Endothelial cell of umbilical vein (primary cell): ENCODE measurements around the gene NME7. TPM values are rescaled to one million over a fixed set of nuclear protein-coding genes. Genes with fewer than 3 reads are reported as not detected.

Experiments used
- BruUV-seq: library from RNA; stranded (reverse); fragments of 400-500 nt; replicated peaks from 2 replicates; lab custom pipeline; 2021; lab: Mats Ljungman, UMichigan
- CTCF ChIA-PET: fragments of 300-600, 350-600 bp; sonication (Branson Sonifier 250); formaldehyde crosslinking; loops from one replicate; lab custom pipeline; 2021; ENCODE audit warnings: antibody characterized with exemption, inconsistent platforms; lab: Charles Lee
- POLR2A ChIA-PET: fragments of 300-600, 350-600 bp; sonication (Branson Sonifier 250); formaldehyde crosslinking; loops from one replicate; lab custom pipeline; 2021; ENCODE audit warnings: antibody characterized with exemption, inconsistent platforms; lab: Charles Lee
- DNase-seq: peaks from one replicate; pipeline ENCODE4 v3.0.0-alpha.2; 2011; ENCODE audit warnings: low read depth, low spot score
- FAIRE-seq: peaks from 2 replicates; lab custom pipeline; 2011; peaks lifted over from hg19 to GRCh38; lab: Jason Lieb, UNC
- H2AFZ ChIP-seq: 2 replicates; pipeline ENCODE4 v1.6.0; 2012; ENCODE audit warnings: low read depth, low read length, control low read depth, inconsistent platforms
- H3K27ac ChIP-seq: 2 replicates; pipeline ENCODE4 v1.5.1; 2011; ENCODE audit warnings: low read depth, mild to moderate bottlenecking, control low read depth, low read length, moderate library complexity; ENCODE audit not compliant: insufficient read depth
- H3K27me3 ChIP-seq, 2 experiments: 2 replicates each; pipeline versions ENCODE4 v1.6.0 to v1.6.1; 2011; ENCODE audit warnings: low read length in 2 of 2, mixed read lengths in 1 of 2; ENCODE audit not compliant: control insufficient read depth in 2 of 2, insufficient read depth in 2 of 2
- H3K36me3 ChIP-seq, 2 experiments: 2 replicates in 1 of 2; 3 replicates in 1 of 2; pipeline ENCODE4 v1.5.1; 2011; ENCODE audit warnings: low read length in 2 of 2, mild to moderate bottlenecking in 1 of 2, moderate library complexity in 1 of 2; ENCODE audit not compliant: control insufficient read depth in 2 of 2, insufficient read depth in 2 of 2; ENCODE audit errors: extremely low read depth in 1 of 2
- H3K4me1 ChIP-seq: 3 replicates; pipeline ENCODE4 v1.5.1; 2011; ENCODE audit warnings: mild to moderate bottlenecking, low read length; ENCODE audit not compliant: control insufficient read depth, insufficient read depth; ENCODE audit errors: extremely low read depth
- H3K4me2 ChIP-seq: 2 replicates; pipeline ENCODE4 v1.6.1; 2011; ENCODE audit warnings: low read length, control low read depth, mixed read lengths; ENCODE audit not compliant: insufficient read depth
- H3K4me3 ChIP-seq, 3 experiments: fragments of 200-600 bp in 1 of 3; sonication (generic), shearing (Covaris generic) in 1 of 3; replicated peaks in 1 of 3; 2 replicates each; pipeline ENCODE4 v1.5.1; 2011 to 2016; ENCODE audit warnings: control low read depth in 3 of 3, low read length in 3 of 3, mild to moderate bottlenecking in 2 of 3, inconsistent platforms in 1 of 3, low read depth in 1 of 3, moderate library complexity in 1 of 3; ENCODE audit not compliant: insufficient read depth in 1 of 3
- H3K79me2 ChIP-seq: 2 replicates; pipeline ENCODE4 v1.6.0; 2012; ENCODE audit warnings: low read length, inconsistent platforms; ENCODE audit not compliant: control insufficient read depth, insufficient read depth
- H3K9ac ChIP-seq: replicated peaks from 2 replicates; pipeline ENCODE3; 2011; ENCODE audit warnings: low read length, control low read depth; ENCODE audit not compliant: insufficient read depth; ENCODE audit errors: extremely low read depth
- H3K9me1 ChIP-seq: replicated peaks from 3 replicates; pipeline ENCODE4 v1.6.0; 2011; ENCODE audit warnings: mild to moderate bottlenecking, low read length; ENCODE audit not compliant: control insufficient read depth, insufficient read depth; ENCODE audit errors: extremely low read depth
- H3K9me3 ChIP-seq: replicated peaks from 2 replicates; pipeline ENCODE4 v1.5.1; 2012; ENCODE audit warnings: low read length, inconsistent platforms; ENCODE audit not compliant: control insufficient read depth, insufficient read depth
- H4K20me1 ChIP-seq: replicated peaks from 2 replicates; pipeline ENCODE3; 2011; ENCODE audit warnings: mild to moderate bottlenecking, low read length; ENCODE audit not compliant: control insufficient read depth, insufficient read depth; ENCODE audit errors: extremely low read depth
- EZH2 ChIP-seq: IDR thresholded peaks from 2 replicates; pipeline ENCODE4 v1.6.1; 2012; ENCODE audit warnings: borderline replicate concordance, low read depth, mild to moderate bottlenecking, moderate library complexity, low read length, inconsistent platforms; ENCODE audit not compliant: severe bottlenecking
- FOS ChIP-seq: IDR thresholded peaks from 2 replicates; pipeline ENCODE4 v1.6.1; 2011; ENCODE audit warnings: mild to moderate bottlenecking, low read length, moderate library complexity, borderline replicate concordance; ENCODE audit not compliant: insufficient read depth
- GATA2 ChIP-seq: IDR thresholded peaks from 2 replicates; pipeline ENCODE4 v1.7.0; 2011; ENCODE audit warnings: low read depth, mild to moderate bottlenecking, moderate library complexity, mixed read lengths, low read length; ENCODE audit not compliant: insufficient read length, insufficient read depth
- JUN ChIP-seq: IDR thresholded peaks from 2 replicates; pipeline ENCODE4 v1.6.1; 2011; ENCODE audit warnings: borderline replicate concordance, low read depth; ENCODE audit not compliant: insufficient read length, insufficient read depth
- MYC ChIP-seq: IDR thresholded peaks from one replicate; pipeline ENCODE4 v1.6.1; 2011; ENCODE audit warnings: mild to moderate bottlenecking, low read depth, low read length
- POLR2A ChIP-seq: IDR thresholded peaks from 2 replicates; pipeline ENCODE4 v1.6.1; 2012; ENCODE audit warnings: low read depth, mild to moderate bottlenecking, control low read depth, low read length
- POLR2AphosphoS5 ChIP-seq: IDR thresholded peaks from 2 replicates; pipeline ENCODE4 v1.6.1; 2012; ENCODE audit warnings: low read depth, mild to moderate bottlenecking, control low read depth, low read length, moderate library complexity; ENCODE audit not compliant: insufficient read depth
- dilution Hi-C: fragments of 300-500 bp; cut with MboI; formaldehyde crosslinking; loops from one replicate; pipeline ENCODE4 v1.15.0; 2019; ENCODE audit warnings: low sequenced_read_pairs; ENCODE audit not compliant: extremely low pct_ligation_motif_present
- intact Hi-C: fragments of 100-400 bp; cut with micrococcal nuclease; formaldehyde crosslinking; loops from one replicate; pipeline ENCODE4 v1.10.0; 2022
- polyA plus RNA-seq, 4 experiments: library from polyadenylated mRNA; depleted of rRNA in 3 of 4; stranded (reverse) in 3 of 4; unstranded in 1 of 4; fragments of >200 nt; gene quantifications; 2 replicates each; pipeline versions ENCODE4 v1.2.1 to v1.2.3, GENCODE V29; 2011 to 2012; ENCODE audit warnings: missing spikeins in 1 of 4
- total RNA-seq: library from RNA; stranded (reverse); gene quantifications from 2 replicates; pipeline ENCODE4 v1.2.3, GENCODE V29; 2021
- TF ChIP-seq, protein P1 (sequence below), 2 donors: IDR thresholded peaks; 1 replicate in 1 of 2; 2 replicates in 1 of 2; pipeline ENCODE4 v1.5.1; 2011; ENCODE audit warnings: low read length in 2 of 2, mild to moderate bottlenecking in 2 of 2, moderate library complexity in 2 of 2, control low read depth in 1 of 2, inconsistent platforms in 1 of 2, low read depth in 1 of 2; ENCODE audit not compliant: insufficient read depth in 1 of 2; ENCODE audit errors: extremely low read depth in 1 of 2
- TF ChIP-seq, protein P2 (sequence below): IDR thresholded peaks from 2 replicates; pipeline ENCODE4 v1.6.1; 2011; ENCODE audit not compliant: insufficient read depth, insufficient read length

NME7 gene
- total and polyA plus RNA-seq, 2 donors (not counting 3 experiments of a cell fraction or from before 2014, with no cell fraction given), result 16.5 to 25.3 TPM

DNA sequence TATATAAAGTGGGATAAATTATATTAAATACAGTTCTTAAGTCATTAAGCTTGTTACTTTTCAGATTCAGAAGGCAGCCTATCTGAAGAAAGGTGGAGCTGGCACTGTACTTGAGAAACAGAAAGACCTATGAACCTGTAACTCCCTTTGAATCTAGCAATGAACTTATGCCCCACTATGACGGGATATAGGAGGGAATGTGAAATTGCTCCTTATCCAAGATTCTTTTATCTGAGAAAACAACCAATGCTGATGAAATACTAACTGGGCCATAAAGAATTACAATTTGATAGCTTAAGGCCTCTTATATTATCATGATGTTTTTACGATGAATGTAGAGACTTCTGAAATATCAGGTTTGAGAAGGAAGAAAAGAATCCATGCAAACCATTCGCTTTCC is 211.0 kb downstream of the NME7 start:
- Histone ChIP-seq H3K4me3 (no peak overlapping the region), H3K79me2 (no peaks in the 10 kb centered on the region), H3K9me1 (no peaks in the 10 kb centered on the region), H3K9me3 (no peaks in the 10 kb centered on the region), H3K36me3 (no peaks in the 10 kb centered on the region), H3K27ac (no peak overlapping the region), H4K20me1 (no peaks in the 10 kb centered on the region), H3K27me3 (no peaks in the 10 kb centered on the region), H3K4me2 (no peak overlapping the region), H3K4me1 (no peaks in the 10 kb centered on the region), H2AFZ (no peak overlapping the region), H3K9ac (no peak overlapping the region)
- intact Hi-C loops, result no loop called here
- FAIRE-seq (no peak), DNase-seq (no peak)
- dilution Hi-C loops, result no loop called here
- CTCF ChIA-PET, result interaction anchor here (1.2 to 1.6 kb wide), 2 partner anchors 9 to 192 kb away, joined by 4 to 7 read pairs; no protein-coding TSS in a partner anchor
- BruUV-seq, result no TSS peak
- TF ChIP-seq GATA2 (no peak), FOS (no peak), POLR2A (no peak), MYC (no peak), EZH2 (no peak), JUN (no peak), POLR2AphosphoS5 (no peak)
- TF ChIP-seq, protein P1, sequence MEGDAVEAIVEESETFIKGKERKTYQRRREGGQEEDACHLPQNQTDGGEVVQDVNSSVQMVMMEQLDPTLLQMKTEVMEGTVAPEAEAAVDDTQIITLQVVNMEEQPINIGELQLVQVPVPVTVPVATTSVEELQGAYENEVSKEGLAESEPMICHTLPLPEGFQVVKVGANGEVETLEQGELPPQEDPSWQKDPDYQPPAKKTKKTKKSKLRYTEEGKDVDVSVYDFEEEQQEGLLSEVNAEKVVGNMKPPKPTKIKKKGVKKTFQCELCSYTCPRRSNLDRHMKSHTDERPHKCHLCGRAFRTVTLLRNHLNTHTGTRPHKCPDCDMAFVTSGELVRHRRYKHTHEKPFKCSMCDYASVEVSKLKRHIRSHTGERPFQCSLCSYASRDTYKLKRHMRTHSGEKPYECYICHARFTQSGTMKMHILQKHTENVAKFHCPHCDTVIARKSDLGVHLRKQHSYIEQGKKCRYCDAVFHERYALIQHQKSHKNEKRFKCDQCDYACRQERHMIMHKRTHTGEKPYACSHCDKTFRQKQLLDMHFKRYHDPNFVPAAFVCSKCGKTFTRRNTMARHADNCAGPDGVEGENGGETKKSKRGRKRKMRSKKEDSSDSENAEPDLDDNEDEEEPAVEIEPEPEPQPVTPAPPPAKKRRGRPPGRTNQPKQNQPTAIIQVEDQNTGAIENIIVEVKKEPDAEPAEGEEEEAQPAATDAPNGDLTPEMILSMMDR (IDR thresholded peaks at IDR 0.05; ENCODE audit: extremely low read depth in 1 of 2, insufficient read depth in 1 of 2, low read depth in 1 of 2, low read length in 2 of 2), result no peak
- TF ChIP-seq, protein P2, sequence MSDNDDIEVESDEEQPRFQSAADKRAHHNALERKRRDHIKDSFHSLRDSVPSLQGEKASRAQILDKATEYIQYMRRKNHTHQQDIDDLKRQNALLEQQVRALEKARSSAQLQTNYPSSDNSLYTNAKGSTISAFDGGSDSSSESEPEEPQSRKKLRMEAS, result no peak
- POLR2A ChIA-PET, result no interaction called here
